HEK293 (cell line): Measurements from ENCODE around the gene CANX.

Experiments used
- CTCF ChIA-PET: fragments of 350-600 bp; formaldehyde crosslinking; extraction: SDS; loops from one replicate; lab custom pipeline; 2021; ENCODE audit warnings: antibody characterized with exemption; lab: Yijun Ruan, JAX
- POLR2A ChIA-PET: fragments of 300-600 bp; formaldehyde crosslinking; extraction: SDS; loops from one replicate; lab custom pipeline; 2020; ENCODE audit warnings: antibody characterized with exemption, inconsistent platforms; lab: Yijun Ruan, JAX
- H3K27ac ChIP-seq: fragments of 200-500 bp; sonication (Bioruptor generic); 2 replicates; pipeline ENCODE4 v1.5.1; 2014; ENCODE audit warnings: low read depth, low read length, control low read depth, inconsistent platforms; ENCODE audit errors: extremely low read depth
- H3K36me3 ChIP-seq, 2 experiments: fragments of 200-500 bp in 1 of 2; sonication (Bioruptor generic) in 1 of 2; 1 replicate in 1 of 2; 2 replicates in 1 of 2; pipeline ENCODE4 v1.5.1; 2014 to 2017; ENCODE audit warnings: inconsistent platforms in 2 of 2, low read length in 2 of 2; ENCODE audit not compliant: control insufficient read depth in 2 of 2, insufficient read depth in 1 of 2
- H3K4me1 ChIP-seq: fragments of 200-500 bp; sonication (Bioruptor generic); 2 replicates; pipeline ENCODE4 v1.5.1; 2014; ENCODE audit warnings: mild to moderate bottlenecking, low read length, inconsistent platforms; ENCODE audit not compliant: control insufficient read depth, insufficient read depth
- H3K4me3 ChIP-seq: 2 replicates; pipeline ENCODE4 v1.5.1; 2011; ENCODE audit warnings: low read depth, mild to moderate bottlenecking, control low read depth, low read length, moderate library complexity
- H3K9me3 ChIP-seq: fragments of 200-500 bp; sonication (Bioruptor generic); 2 replicates; pipeline ENCODE4 v1.5.1; 2014; ENCODE audit warnings: low read depth, low read length, inconsistent platforms; ENCODE audit not compliant: control insufficient read depth, insufficient read depth
- BCL6B ChIP-seq: fragments of 450-650 bp; formaldehyde crosslinking; IDR thresholded peaks from 2 replicates; pipeline ENCODE4 v1.5.1; 2017; ENCODE audit warnings: missing biosample characterization, missing genetic modification characterization
- GLIS1 ChIP-seq: fragments of 450-650 bp; formaldehyde crosslinking; IDR thresholded peaks from 2 replicates; pipeline ENCODE4 v1.5.1; 2016; ENCODE audit warnings: missing biosample characterization, missing genetic modification characterization
- PRDM2 ChIP-seq: fragments of 450-650 bp; formaldehyde crosslinking; IDR thresholded peaks from 2 replicates; pipeline ENCODE4 v1.5.1; 2016; ENCODE audit warnings: missing biosample characterization, missing genetic modification characterization, borderline replicate concordance
- SALL2 ChIP-seq: fragments of 450-650 bp; formaldehyde crosslinking; IDR thresholded peaks from 2 replicates; pipeline ENCODE4 v1.5.0; 2017; ENCODE audit warnings: missing biosample characterization, mild to moderate bottlenecking, missing genetic modification characterization, borderline replicate concordance
- TRIM28 ChIP-seq: IDR thresholded peaks from 2 replicates; pipeline ENCODE4 v1.6.1; 2011; ENCODE audit warnings: low read length, control low read depth, borderline replicate concordance
- ZBTB17 ChIP-seq: fragments of 450-650 bp; formaldehyde crosslinking; IDR thresholded peaks from 2 replicates; pipeline ENCODE4 v1.5.1; 2016; ENCODE audit warnings: missing biosample characterization, missing genetic modification characterization
- ZIC2 ChIP-seq: fragments of 450-650 bp; formaldehyde crosslinking; IDR thresholded peaks from 2 replicates; pipeline ENCODE4 v1.5.1; 2016; ENCODE audit warnings: missing biosample characterization, missing genetic modification characterization
- ZNF138 ChIP-seq: fragments of 450-650 bp; formaldehyde crosslinking; IDR thresholded peaks from 2 replicates; pipeline ENCODE4 v1.5.1; 2016; ENCODE audit warnings: missing biosample characterization, missing genetic modification characterization, borderline replicate concordance
- ZNF175 ChIP-seq: fragments of 450-650 bp; formaldehyde crosslinking; IDR thresholded peaks from 2 replicates; pipeline ENCODE4 v1.5.1; 2016; ENCODE audit warnings: missing biosample characterization, missing genetic modification characterization
- ZNF23 ChIP-seq: fragments of 450-650 bp; formaldehyde crosslinking; IDR thresholded peaks from 2 replicates; pipeline ENCODE4 v1.5.1; 2016; ENCODE audit warnings: missing biosample characterization, missing genetic modification characterization, borderline replicate concordance
- ZNF26 ChIP-seq: fragments of 450-650 bp; formaldehyde crosslinking; IDR thresholded peaks from 2 replicates; pipeline ENCODE4 v1.5.1; 2016; ENCODE audit warnings: missing biosample characterization, missing genetic modification characterization
- ZNF274 ChIP-seq, 2 experiments: fragments of 200-500 bp in 1 of 2; fragments of 450-650 bp in 1 of 2; sonication (Bioruptor generic) in 1 of 2; formaldehyde crosslinking in 1 of 2; IDR thresholded peaks; 2 replicates each; pipeline versions ENCODE4 v1.5.1 to v1.6.1; 2014 to 2016; ENCODE audit warnings: borderline replicate concordance in 1 of 2, inconsistent platforms in 1 of 2, low read length in 1 of 2, missing biosample characterization in 1 of 2, missing genetic modification characterization in 1 of 2
- ZNF335 ChIP-seq: fragments of 450-650 bp; formaldehyde crosslinking; conservative IDR thresholded peaks from 2 replicates; pipeline ENCODE4 v1.5.1; 2016; ENCODE audit warnings: missing biosample characterization, missing genetic modification characterization
- ZNF639 ChIP-seq: fragments of 450-650 bp; formaldehyde crosslinking; IDR thresholded peaks from 2 replicates; pipeline ENCODE4 v1.5.1; 2016; ENCODE audit warnings: missing biosample characterization, missing genetic modification characterization
- ZNF701 ChIP-seq: fragments of 450-650 bp; formaldehyde crosslinking; IDR thresholded peaks from 2 replicates; pipeline ENCODE4 v1.5.1; 2016; ENCODE audit warnings: missing biosample characterization, missing genetic modification characterization
- ZNF843 ChIP-seq: fragments of 450-650 bp; formaldehyde crosslinking; IDR thresholded peaks from 2 replicates; pipeline ENCODE4 v1.5.1; 2016; ENCODE audit warnings: missing biosample characterization, missing genetic modification characterization

Gene CANX

GRCh38 chr5:179764056-179764455, 65.3 kb downstream of the CANX start:
- POLR2A ChIA-PET = interaction anchor here (2.8 kb wide), 1 partner anchor 33 kb away, joined by 11 read pairs; no protein-coding TSS in a partner anchor
- Histone ChIP-seq H3K27ac (no peak overlapping the region), H3K4me1 (peaks cover 13% of the 10 kb centered on the region), H3K4me3 (no peak overlapping the region), H3K36me3 (peaks cover 5 to 41% of the 10 kb centered on the region in 2 experiments), H3K9me3 (no peaks in the 10 kb centered on the region)
- CTCF ChIA-PET = interaction anchor here (0.7 to 2.7 kb wide), 12 partner anchors 8 to 142 kb away, joined by 3 to 17 read pairs (median 4); partner anchors contain the start of gene LTC4S
- no peak for TF ChIP-seq GLIS1 (tag by site-specific recombination)
- TF ChIP-seq ZNF843 (tag by site-specific recombination) = no peak

- Histone ChIP-seq H3K27ac (no peak overlapping the region), H3K4me3 (no peak overlapping the region), H3K4me1 (peaks cover 7% of the 10 kb centered on the region), H3K9me3 (no peaks in the 10 kb centered on the region), H3K36me3 (peaks cover 11 to 54% of the 10 kb centered on the region in 2 experiments)
- POLR2A ChIA-PET = no interaction called here
- TF ChIP-seq ZNF701 (no peak), SALL2 (tag by site-specific recombination) (no peak), ZNF23 (tag by site-specific recombination) (no peak), ZNF274 (IDR thresholded peaks at IDR 0.05; ENCODE audit: low read length) (no peak), ZNF274 (tag by site-specific recombination; IDR thresholded peaks at IDR 0.05; ENCODE audit: borderline replicate concordance) (no peak), ZNF639 (tag by site-specific recombination) (no peak), ZNF335 (no peak), PRDM2 (tag by site-specific recombination) (no peak), ZBTB17 (no peak), BCL6B (tag by site-specific recombination) (no peak), ZIC2 (tag by site-specific recombination) (no peak), ZNF175 (tag by site-specific recombination) (no peak), TRIM28 (no peak), ZNF26 (no peak), ZNF138 (tag by site-specific recombination) (no peak)
- CTCF ChIA-PET = interaction anchor here (0.6 kb wide), 2 partner anchors 11 to 90 kb away, joined by 3 to 5 read pairs; no protein-coding TSS in a partner anchor
These were observed 66.6 kb downstream of the CANX start for GRCh38 chr5:179765400-179765799.
